T-cell (primary cell): ENCODE measurements around the gene ITPR1. TPM values are rescaled to one million over a fixed set of nuclear protein-coding genes. Genes with fewer than 3 reads are reported as not detected.

Experiments used
- ATAC-seq, 4 experiments: fragments of 200-7000 bp in 3 of 4; fragments of 150-1000 bp in 1 of 4; cut with Tn5 transposase; replicated peaks in 1 of 4; 1 replicate in 3 of 4; 2 replicates in 1 of 4; pipeline ENCODE4 v1.10.0; 2021; ENCODE audit warnings: moderate library complexity in 3 of 4, mild to moderate bottlenecking in 2 of 4, moderate number of reproducible peaks in 1 of 4
- CTCF ChIA-PET, 2 donors: fragments of 300-600 bp; sonication (Branson Sonifier 250); formaldehyde crosslinking; loops; one replicate each; lab custom pipeline; 2022; ENCODE audit warnings: antibody characterized with exemption in 2 of 2; lab: Charles Lee
- POLR2A ChIA-PET, 2 donors: fragments of 300-600 bp; sonication (Branson Sonifier 250); formaldehyde crosslinking; loops; one replicate each; lab custom pipeline; 2022; ENCODE audit warnings: antibody characterized with exemption in 2 of 2; lab: Charles Lee
- DNase-seq, 35 experiments: peaks; one replicate each; pipeline versions ENCODE4 v3.0.0 to v3.0.0-alpha.2; 2013 to 2023
- H3K27ac ChIP-seq: one replicate; pipeline ENCODE4 v1.5.1; 2013; ENCODE audit warnings: low read length
- H3K27me3 ChIP-seq, 2 experiments: replicated peaks in 1 of 2; 1 replicate in 1 of 2; 2 replicates in 1 of 2; pipeline versions ENCODE4 v1.6.1 to v1.7.0; 2013; ENCODE audit warnings: low read length in 1 of 2, mixed read lengths in 1 of 2; ENCODE audit not compliant: control insufficient read depth in 2 of 2, insufficient read depth in 2 of 2; ENCODE audit errors: extremely low read depth in 1 of 2
- H3K36me3 ChIP-seq, 2 donors: 1 replicate in 1 of 2; 2 replicates in 1 of 2; pipeline versions ENCODE4 v1.6.1 to v1.7.0; 2013; ENCODE audit warnings: low read length in 1 of 2; ENCODE audit not compliant: control insufficient read depth in 2 of 2, insufficient read depth in 1 of 2; ENCODE audit errors: extremely low read depth in 1 of 2
- H3K4me1 ChIP-seq, 2 experiments: 1 replicate in 1 of 2; 2 replicates in 1 of 2; pipeline versions ENCODE4 v1.6.1 to v1.7.0; 2013; ENCODE audit warnings: low read length in 2 of 2, mixed read lengths in 1 of 2; ENCODE audit not compliant: insufficient read depth in 2 of 2, control insufficient read depth in 1 of 2; ENCODE audit errors: extremely low read depth in 1 of 2
- H3K4me3 ChIP-seq, 2 donors: 1 replicate in 1 of 2; 2 replicates in 1 of 2; pipeline versions ENCODE4 v1.5.1 to v1.7.0; 2013; ENCODE audit warnings: mild to moderate bottlenecking in 2 of 2, low read length in 1 of 2, moderate library complexity in 1 of 2; ENCODE audit not compliant: control insufficient read depth in 1 of 2; ENCODE audit errors: extremely low read depth in 1 of 2
- H3K9me3 ChIP-seq: 2 replicates; pipeline ENCODE4 v1.7.0; 2013
- H3K27ac Mint-ChIP-seq, 2 donors: one replicate each; pipeline ENCODE4 v1.8.0; 2020 to 2021; ENCODE audit warnings: mild to moderate bottlenecking in 2 of 2, mixed read lengths in 2 of 2
- H3K27me3 Mint-ChIP-seq, 2 donors: one replicate each; pipeline ENCODE4 v1.8.0; 2021 to 2022; ENCODE audit warnings: mixed read lengths in 2 of 2
- H3K36me3 Mint-ChIP-seq: one replicate; pipeline ENCODE4 v1.8.0; 2021; ENCODE audit warnings: mixed read lengths
- H3K4me1 Mint-ChIP-seq, 3 donors: one replicate each; pipeline ENCODE4 v1.8.0; 2020 to 2022; ENCODE audit warnings: mixed read lengths in 3 of 3, mild to moderate bottlenecking in 1 of 3
- H3K4me3 Mint-ChIP-seq, 3 donors: one replicate each; pipeline ENCODE4 v1.8.0; 2020 to 2022; ENCODE audit warnings: mild to moderate bottlenecking in 3 of 3, mixed read lengths in 3 of 3, moderate library complexity in 3 of 3
- H3K9me3 Mint-ChIP-seq, 3 donors: one replicate each; pipeline ENCODE4 v1.8.0; 2020 to 2022; ENCODE audit warnings: mixed read lengths in 3 of 3
- WGBS: methylation state at CpG from one replicate; pipeline ENCODE4 v1.1.5; 2013; ENCODE audit warnings: missing lambda C conversion rate; ENCODE audit not compliant: insufficient coverage; 5-methylcytosine and 5-hydroxymethylcytosine counted together
- total RNA-seq, 35 experiments: library from RNA in 6 of 35; stranded (reverse) in 6 of 35; fragments of 120-200 nt in 1 of 35; gene quantifications; one replicate each; pipeline versions ENCODE4 v1.2.1 to v1.2.4 and lab custom pipeline; 2013 to 2026

The ITPR1 gene
- total RNA-seq, 5 donors from 2014 or later (not counting 1 experiment from before 2014, with no cell fraction given), result 53.8 to 105 (median 73.1) TPM

DNA sequence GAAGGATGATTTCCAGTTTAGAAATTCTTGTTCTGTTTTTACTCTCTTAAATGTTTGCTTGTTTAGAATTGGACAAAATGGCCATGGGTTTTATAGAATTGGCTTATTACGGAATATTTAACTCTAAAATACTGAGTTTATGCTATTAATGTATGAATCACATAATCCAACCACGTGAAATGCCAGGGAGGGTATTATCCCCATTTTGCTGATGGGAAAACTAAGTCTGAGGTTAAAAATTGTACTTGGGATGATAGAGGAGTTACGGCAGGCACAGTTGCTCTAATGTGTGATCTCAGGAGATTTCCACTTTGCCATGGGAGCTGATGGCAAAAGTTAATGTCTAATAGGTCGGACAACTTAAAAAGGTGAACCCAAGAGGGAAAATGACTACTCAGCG, 194.4 kb downstream of the ITPR1 start:
- Mint-ChIP-seq H3K4me3 (no peak overlapping the region), H3K27me3 (no peaks in the 10 kb centered on the region), H3K9me3 (peaks cover 0 to 6% (median 0%) of the 10 kb centered on the region in 3 donors), H3K27ac (no peak overlapping the region), H3K36me3 (peaks cover 87% of the 10 kb centered on the region), H3K4me1 (no peaks in the 10 kb centered on the region)
- DNase-seq (no peak), ATAC-seq (no peak)
- Histone ChIP-seq H3K27ac (no peak overlapping the region), H3K4me3 (no peak overlapping the region), H3K27me3 (no peaks in the 10 kb centered on the region), H3K36me3 (peaks cover 16 to 83% of the 10 kb centered on the region in 2 donors), H3K9me3 (no peaks in the 10 kb centered on the region), H3K4me1 (no peaks in the 10 kb centered on the region)
- 100% methylated on average over 1 of the region's 5 CpGs for WGBS
- ChIA-PET POLR2A (no interaction called here), CTCF (no interaction called here)

DNA sequence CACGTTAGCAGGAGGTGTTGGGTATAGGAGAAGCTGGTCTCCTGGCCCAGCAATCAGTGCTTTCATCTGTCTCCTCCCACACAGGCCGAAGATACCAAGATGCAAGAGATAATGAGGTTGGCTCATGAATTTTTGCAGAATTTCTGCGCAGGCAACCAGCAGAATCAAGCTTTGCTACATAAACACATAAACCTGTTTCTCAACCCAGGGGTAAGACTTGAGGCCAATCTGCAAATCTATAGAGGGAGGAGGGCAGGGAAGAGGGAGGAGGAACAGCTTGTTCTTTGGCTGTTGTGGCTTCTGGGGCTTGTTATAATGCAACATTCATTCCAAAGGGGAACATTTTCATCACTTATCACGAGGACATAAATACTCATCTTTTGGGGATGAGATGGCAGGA, 195.3 kb downstream of the ITPR1 start:
- Histone ChIP-seq H3K27me3 (no peaks in the 10 kb centered on the region), H3K4me1 (no peaks in the 10 kb centered on the region), H3K4me3 (peak overlapping the region in 1 of 2 donors; percentile 1), H3K36me3 (peaks cover 14 to 82% of the 10 kb centered on the region in 2 donors), H3K27ac (no peak overlapping the region), H3K9me3 (no peaks in the 10 kb centered on the region)
- ChIA-PET POLR2A (no interaction called here), CTCF (no interaction called here)
- Mint-ChIP-seq H3K9me3 (peaks cover 0 to 6% (median 0%) of the 10 kb centered on the region in 3 donors), H3K4me3 (no peak overlapping the region), H3K4me1 (no peaks in the 10 kb centered on the region), H3K27me3 (no peaks in the 10 kb centered on the region), H3K36me3 (peaks cover 86% of the 10 kb centered on the region), H3K27ac (no peak overlapping the region)
- DNase-seq, result no peak
- no peak for ATAC-seq
- WGBS, result no CpG with 5 or more reads among the region's 4 CpGs

GRCh38 chr3:4689021-4689420, 195.9 kb downstream of the ITPR1 start:
- no peak for DNase-seq
- Mint-ChIP-seq H3K36me3 (peaks cover 85% of the 10 kb centered on the region), H3K9me3 (peaks cover 0 to 6% (median 0%) of the 10 kb centered on the region in 3 donors), H3K4me3 (no peak overlapping the region), H3K27me3 (no peaks in the 10 kb centered on the region), H3K27ac (no peak overlapping the region), H3K4me1 (no peaks in the 10 kb centered on the region)
- no peaks in the 10 kb centered on the region for H3K9me3 ChIP-seq
- CTCF ChIA-PET, result no interaction called here
- no peak overlapping the region for H3K27ac ChIP-seq
- POLR2A ChIA-PET, result no interaction called here
- H3K27me3 ChIP-seq, result no peaks in the 10 kb centered on the region
- no peak for ATAC-seq
- peaks cover 10 to 80% of the 10 kb centered on the region in 2 donors for H3K36me3 ChIP-seq
- H3K4me1 ChIP-seq, result no peaks in the 10 kb centered on the region
- H3K4me3 ChIP-seq, result no peak overlapping the region

DNA sequence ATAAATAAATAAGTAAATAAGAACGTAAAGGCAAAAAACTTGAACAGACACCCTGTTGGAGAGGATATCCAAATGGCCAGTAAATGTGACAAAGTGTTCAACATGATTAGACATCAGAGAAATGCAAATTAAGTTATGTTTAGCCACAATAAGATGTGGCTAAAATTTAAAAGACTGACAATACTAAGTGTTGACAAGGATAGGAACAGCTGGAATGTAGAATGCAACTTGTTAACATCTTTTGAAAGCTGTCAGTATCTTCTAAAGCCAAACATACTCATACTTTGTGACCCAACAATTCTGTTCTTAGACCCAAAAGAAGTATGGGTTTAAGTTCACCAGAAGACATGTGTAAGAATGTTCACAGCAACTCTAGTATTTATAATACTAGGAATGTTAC, 197.1 kb downstream of the ITPR1 start:
- H3K36me3 ChIP-seq, result peaks cover 7 to 67% of the 10 kb centered on the region in 2 donors
- DNase-seq (no peak), ATAC-seq (no peak)
- WGBS, result no CpG with 5 or more reads among the region's 1 CpG
- H3K4me3 ChIP-seq, result no peak overlapping the region
- CTCF ChIA-PET, result interaction anchor here in 1 of 2 donors (2.0 kb wide), 1 partner anchor 10 kb away, joined by 4 read pairs; no protein-coding TSS in a partner anchor
- no peaks in the 10 kb centered on the region for H3K4me1 ChIP-seq
- peaks cover 0 to 6% (median 0%) of the 10 kb centered on the region in 3 donors for H3K9me3 Mint-ChIP-seq
- no peaks in the 10 kb centered on the region for H3K9me3 ChIP-seq
- no peak overlapping the region for H3K4me3 Mint-ChIP-seq
- no peak overlapping the region for H3K27ac Mint-ChIP-seq
- peaks cover 81% of the 10 kb centered on the region for H3K36me3 Mint-ChIP-seq
- H3K4me1 Mint-ChIP-seq, result no peaks in the 10 kb centered on the region
- no peaks in the 10 kb centered on the region for H3K27me3 ChIP-seq
- H3K27ac ChIP-seq, result no peak overlapping the region
- POLR2A ChIA-PET, result no interaction called here
- no peaks in the 10 kb centered on the region for H3K27me3 Mint-ChIP-seq

DNA sequence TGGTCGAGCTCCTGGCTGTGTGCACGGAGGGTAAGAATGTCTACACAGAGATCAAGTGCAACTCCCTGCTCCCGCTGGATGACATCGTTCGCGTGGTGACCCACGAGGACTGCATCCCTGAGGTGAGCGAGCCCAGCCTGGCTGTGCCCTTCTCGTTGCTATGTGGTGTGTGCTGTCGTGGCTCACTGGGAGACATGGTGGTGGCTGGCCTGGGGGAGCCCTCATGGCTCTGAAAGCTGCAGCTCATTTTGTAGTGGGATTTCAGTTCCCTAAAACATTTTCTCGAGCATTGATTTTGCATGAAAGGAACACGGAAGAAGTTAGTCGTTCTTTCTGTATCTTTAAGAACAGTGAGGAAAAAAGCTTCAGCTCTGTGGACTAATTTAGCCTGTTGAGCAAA, 200.5 kb downstream of the ITPR1 start:
- Mint-ChIP-seq H3K9me3 (peaks cover 0 to 5% (median 0%) of the 10 kb centered on the region in 3 donors), H3K4me3 (no peak overlapping the region), H3K4me1 (no peaks in the 10 kb centered on the region), H3K27me3 (no peaks in the 10 kb centered on the region), H3K27ac (no peak overlapping the region), H3K36me3 (peaks cover 68% of the 10 kb centered on the region)
- DNase-seq (no peak), ATAC-seq (no peak)
- Histone ChIP-seq H3K36me3 (peaks cover 7 to 59% of the 10 kb centered on the region in 2 donors), H3K4me1 (no peaks in the 10 kb centered on the region), H3K9me3 (no peaks in the 10 kb centered on the region), H3K27ac (no peak overlapping the region), H3K27me3 (no peaks in the 10 kb centered on the region), H3K4me3 (no peak overlapping the region)
- 97% methylated on average over 12 of the region's 13 CpGs for WGBS
- ChIA-PET CTCF (interaction anchor here in 1 of 2 donors (0.8 kb wide), 1 partner anchor 18 kb away, joined by 8 read pairs; no protein-coding TSS in a partner anchor), POLR2A (no interaction called here)

- DNase-seq (no peak), ATAC-seq (no peak)
- Histone ChIP-seq H3K4me3 (no peak overlapping the region), H3K4me1 (no peaks in the 10 kb centered on the region), H3K27ac (no peak overlapping the region), H3K36me3 (peaks cover 4 to 62% of the 10 kb centered on the region in 2 donors), H3K27me3 (no peaks in the 10 kb centered on the region), H3K9me3 (no peaks in the 10 kb centered on the region)
- POLR2A ChIA-PET, result no interaction called here
- Mint-ChIP-seq H3K36me3 (peaks cover 66% of the 10 kb centered on the region), H3K27me3 (no peaks in the 10 kb centered on the region), H3K4me3 (no peak overlapping the region), H3K9me3 (no peaks in the 10 kb centered on the region), H3K4me1 (no peaks in the 10 kb centered on the region), H3K27ac (no peak overlapping the region)
- no CpG with 5 or more reads among the region's 2 CpGs for WGBS
- CTCF ChIA-PET, result interaction anchor here in 1 of 2 donors (0.5 kb wide), 1 partner anchor 296 kb away, joined by 7 read pairs; no protein-coding TSS in a partner anchor
Measured at GRCh38 chr3:4695846-4696245, 202.7 kb downstream of the ITPR1 start.

DNA sequence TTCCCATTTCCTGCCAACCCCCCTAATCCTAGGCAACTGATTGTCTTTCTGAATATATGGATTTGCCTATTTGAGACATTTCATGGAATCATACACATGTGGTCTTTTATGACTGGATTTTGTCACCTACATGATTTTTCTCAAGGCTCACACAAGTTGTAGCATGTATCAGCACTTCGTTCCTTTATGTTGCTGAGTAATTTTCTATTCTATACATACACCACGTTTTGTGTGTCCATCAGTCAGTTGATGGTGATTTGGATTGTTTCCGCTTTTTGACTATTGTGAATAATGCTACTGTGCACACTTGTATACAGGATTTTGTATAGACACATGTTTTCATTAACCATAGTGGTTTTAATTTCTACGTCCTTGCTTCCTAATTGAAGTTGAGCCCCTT, 203.1 kb downstream of the ITPR1 start:
- no peaks in the 10 kb centered on the region for H3K27me3 Mint-ChIP-seq
- H3K4me1 Mint-ChIP-seq, result no peaks in the 10 kb centered on the region
- Histone ChIP-seq H3K36me3 (peaks cover 4 to 62% of the 10 kb centered on the region in 2 donors), H3K9me3 (no peaks in the 10 kb centered on the region), H3K27ac (no peak overlapping the region), H3K4me1 (no peaks in the 10 kb centered on the region), H3K27me3 (no peaks in the 10 kb centered on the region), H3K4me3 (no peak overlapping the region)
- WGBS, result no CpG with 5 or more reads among the region's 4 CpGs
- ChIA-PET POLR2A (no interaction called here), CTCF (no interaction called here)
- peaks cover 63% of the 10 kb centered on the region for H3K36me3 Mint-ChIP-seq
- no peaks in the 10 kb centered on the region for H3K9me3 Mint-ChIP-seq
- no peak overlapping the region for H3K4me3 Mint-ChIP-seq
- ATAC-seq (no peak), DNase-seq (no peak)
- H3K27ac Mint-ChIP-seq, result no peak overlapping the region
